ENCODE data around the gene TMEM91. TPM values are rescaled to one million over a fixed set of nuclear protein-coding genes. Genes with fewer than 3 reads are reported as not detected.
A peak's percentile ranks its signal among the peaks of the same experiment; 100 is the strongest.

The TMEM91 gene
- polyA plus RNA-seq, 10 donors = 2.2 to 10.7 (median 3.9) TPM

DNA sequence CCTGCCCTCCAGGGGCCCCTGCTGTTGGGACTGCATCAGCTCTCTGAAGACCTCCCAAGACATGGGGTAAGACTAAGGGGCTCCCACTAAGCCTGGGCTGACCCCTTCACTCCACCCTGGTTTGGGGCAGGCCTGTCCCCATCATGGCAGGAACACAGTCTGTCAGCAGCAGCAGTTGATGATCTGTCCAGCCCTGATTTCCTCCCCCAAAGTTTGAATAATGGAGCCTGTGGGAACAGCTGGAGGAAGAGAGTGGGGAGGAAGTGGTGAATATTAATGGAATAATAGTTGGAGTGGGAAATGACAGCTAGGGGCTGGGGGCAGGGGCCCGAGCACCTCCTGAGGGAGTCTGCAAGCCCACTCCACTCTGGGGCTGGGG, 52.1 kb downstream of the TMEM91 start:
- no peak for DNase-seq

DNA sequence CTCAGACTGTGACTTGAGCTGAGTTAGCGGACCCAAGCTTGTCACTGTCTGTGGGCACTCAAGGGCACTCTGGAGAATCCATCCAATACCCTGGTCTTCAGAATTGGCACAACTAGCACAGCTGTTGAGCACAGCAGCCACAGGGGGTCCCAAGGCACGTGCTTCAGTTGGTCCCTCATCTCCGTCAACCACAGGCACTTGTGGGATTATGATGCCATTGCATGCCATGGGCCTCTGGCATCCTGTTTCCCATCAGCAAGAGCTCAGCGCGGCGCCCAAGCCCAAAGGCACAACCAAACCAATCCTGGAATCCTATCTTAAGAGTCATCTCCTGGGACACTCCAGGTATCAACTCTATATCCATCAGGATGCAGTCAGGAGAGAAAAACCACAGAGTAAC, 54.6 kb downstream of the TMEM91 start:
- DNase-seq = no peak

DNA sequence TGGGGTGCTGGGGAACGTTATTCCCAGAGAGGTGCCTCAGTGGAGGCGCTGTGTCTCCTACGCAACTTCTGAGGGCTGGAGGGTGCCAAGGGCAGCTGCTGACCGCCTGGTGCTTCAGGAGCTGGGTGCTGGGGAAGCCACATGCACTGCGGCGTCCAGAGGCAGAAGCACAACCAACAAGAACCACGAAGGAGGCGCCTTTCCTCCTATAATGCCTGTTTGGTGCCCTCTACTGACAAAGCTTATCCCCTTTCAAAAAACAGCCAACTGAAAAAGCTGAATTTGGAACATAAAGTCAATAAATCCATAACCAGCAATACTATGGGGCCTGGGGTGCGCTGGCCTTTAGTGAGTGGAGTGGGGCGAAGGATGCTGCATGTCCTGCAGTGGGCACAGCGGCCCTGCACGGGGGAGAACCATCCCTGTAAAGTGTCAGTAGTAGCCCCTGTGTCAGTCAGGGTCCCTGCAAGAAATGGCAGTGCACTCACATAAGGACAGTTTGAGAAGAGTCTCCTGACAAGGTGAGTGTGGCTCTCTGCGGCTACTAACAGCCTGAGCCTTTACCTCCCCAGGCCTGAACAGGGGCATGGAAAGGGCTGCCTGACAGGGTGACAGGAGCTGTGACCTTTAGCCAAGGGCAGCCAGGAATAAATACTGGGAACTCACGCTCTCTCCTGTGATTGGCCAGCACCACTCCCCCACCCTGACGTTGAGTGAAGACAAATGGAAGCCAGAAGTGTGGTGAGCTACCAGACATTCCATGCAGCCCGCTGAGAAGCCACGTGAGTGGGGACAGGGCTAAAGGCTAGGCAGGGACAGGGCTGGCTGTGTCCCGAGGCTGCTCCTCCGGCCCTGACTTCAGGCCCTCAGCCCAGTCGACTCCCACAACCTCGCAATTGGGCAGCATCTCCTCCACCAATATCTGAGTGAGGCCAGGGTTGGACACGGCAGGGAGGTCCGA, 55.4 kb downstream of the TMEM91 start:
- DNase-seq = peak in 1 of 3 donors; percentile 35

DNA sequence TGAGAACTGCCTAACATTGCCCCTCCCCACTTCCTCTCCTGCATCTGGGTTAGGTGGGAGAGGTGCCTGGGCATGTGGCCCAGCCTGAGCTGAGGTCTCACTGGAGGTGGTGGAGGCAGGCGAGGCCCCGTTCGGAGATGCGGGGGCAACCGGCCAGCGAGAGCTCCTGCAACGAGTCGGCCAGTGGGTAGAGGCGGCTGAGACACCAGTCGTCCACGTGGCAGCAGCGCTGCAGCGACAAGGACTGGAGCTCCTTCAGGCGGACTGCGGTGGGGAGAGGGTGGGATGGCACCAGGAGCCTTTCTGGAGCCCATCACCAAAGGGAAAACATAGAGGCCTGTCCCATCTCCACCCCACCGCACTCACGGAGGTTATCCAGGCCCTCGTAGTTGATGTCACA, 56.8 kb downstream of the TMEM91 start:
- DNase-seq = no peak

Other genes with a start within 250 kb of the TMEM91 start
- 1 to 10 TPM in 2 of 10 donors, under 1 TPM in 8; 0.21 to 2.2 (median 0.49) TPM for gene CYP2S1, start 183.3 kb upstream of the TMEM91 start, polyA plus RNA-seq (ENCODE audit: insufficient read length in 10 of 10)
- gene AXL, start 157.3 kb upstream of the TMEM91 start, polyA plus RNA-seq (ENCODE audit: insufficient read length in 10 of 10) = 10 to 100 TPM; 23.4 to 37.7 (median 28.1) TPM
- 100 to 1,000 TPM; 141 to 171 (median 152) TPM for gene HNRNPUL1, start 112.2 kb upstream of the TMEM91 start, polyA plus RNA-seq (ENCODE audit: insufficient read length in 10 of 10)
- gene CCDC97, start 66.4 kb upstream of the TMEM91 start, polyA plus RNA-seq (ENCODE audit: insufficient read length in 10 of 10) = 10 to 100 TPM; 31.3 to 35.7 (median 33.2) TPM
- 10 to 100 TPM; 13.0 to 26.7 (median 20.0) TPM for gene TGFB1, start 22.6 kb upstream of the TMEM91 start, polyA plus RNA-seq (ENCODE audit: insufficient read length in 10 of 10)
- gene B9D2, start 12.4 kb upstream of the TMEM91 start, polyA plus RNA-seq (ENCODE audit: insufficient read length in 10 of 10) = 1 to 10 TPM; 1.6 to 3.5 (median 2.2) TPM
- 10 to 100 TPM; 10.3 to 20.2 (median 14.5) TPM for gene EXOSC5, start 20.8 kb downstream of the TMEM91 start, polyA plus RNA-seq (ENCODE audit: insufficient read length in 10 of 10)
- gene BCKDHA, start 21.3 kb downstream of the TMEM91 start, polyA plus RNA-seq (ENCODE audit: insufficient read length in 10 of 10) = 10 to 100 TPM; 15.1 to 32.4 (median 27.3) TPM
- gene B3GNT8, start 50.8 kb downstream of the TMEM91 start, polyA plus RNA-seq (ENCODE audit: insufficient read length in 10 of 10) = 1 to 10 TPM in 8 of 10 donors, under 1 TPM in 2; 0.47 to 2.5 (median 1.7) TPM
- gene DMAC2, start 63.4 kb downstream of the TMEM91 start, polyA plus RNA-seq (ENCODE audit: insufficient read length in 10 of 10) = 10 to 100 TPM; 34.1 to 43.7 (median 39.3) TPM
- under 1 TPM in 5 of 10 donors, not detected in 5; 0.16 to 0.50 (median 0.22) TPM for gene ERICH4, start 66.6 kb downstream of the TMEM91 start, polyA plus RNA-seq (ENCODE audit: insufficient read length in 10 of 10)
- 1 to 10 TPM in 9 of 10 donors, under 1 TPM in 1; 0.72 to 3.4 (median 1.7) TPM for gene CEACAM21, start 199.6 kb downstream of the TMEM91 start, polyA plus RNA-seq (ENCODE audit: insufficient read length in 10 of 10)

Measured in muscle of back (tissue), 11 donors.